ENCODE results near the gene RPL5. TPM values are rescaled to one million over a fixed set of nuclear protein-coding genes. Genes with fewer than 3 reads are reported as not detected.

The RPL5 gene
- total RNA-seq, 1 experiment from 2014 or later, result 3,707 TPM

DNA sequence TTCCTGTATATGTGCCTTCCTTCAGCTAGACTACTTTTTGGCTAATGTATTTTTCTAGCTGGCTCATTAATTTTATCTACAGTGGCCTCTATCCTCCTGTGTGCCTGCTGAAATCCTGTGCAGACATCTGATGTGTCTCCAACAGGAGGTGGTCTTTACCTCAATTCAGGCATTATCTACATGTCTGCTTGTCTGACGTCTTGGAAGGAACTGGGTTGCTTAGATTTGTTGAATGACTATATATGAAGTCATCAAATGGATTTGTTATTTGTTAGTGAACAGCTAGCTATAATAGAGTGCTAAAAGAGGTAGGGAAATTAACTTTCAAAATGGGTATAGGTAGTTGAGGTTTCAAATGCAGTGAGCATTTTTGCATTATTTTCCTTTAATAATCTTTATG lies 6.7 kb downstream of the RPL5 start:
- Histone ChIP-seq H3K4me1 (peaks cover 10% of the 10 kb centered on the region), H3K36me3 (peaks cover 100% of the 10 kb centered on the region), H3K27ac (no peak overlapping the region), H3K9me3 (replicated peaks) (no peaks in the 10 kb centered on the region), H3K4me3 (no peak overlapping the region), H3K27me3 (no peaks in the 10 kb centered on the region)
- DNase-seq, result no peak

DNA sequence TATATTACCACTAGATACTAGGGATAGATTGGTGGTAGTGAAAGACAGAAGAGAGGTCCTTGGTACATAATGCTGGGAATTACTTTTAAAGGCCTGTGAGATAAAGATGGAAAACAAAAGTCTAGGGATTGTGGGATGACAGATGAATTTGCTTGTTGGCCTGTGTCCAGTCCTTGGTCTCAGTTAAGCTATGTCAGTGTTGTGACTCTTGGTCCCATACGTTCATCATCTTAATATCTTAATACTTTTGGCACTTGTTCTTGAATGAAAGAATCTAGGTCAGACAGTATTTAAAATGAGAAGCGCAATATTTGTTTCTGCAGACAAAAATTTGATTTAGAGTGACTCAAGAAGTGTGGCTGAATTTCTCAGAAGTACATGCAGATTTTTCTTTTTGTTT lies 7.6 kb downstream of the RPL5 start:
- H3K27me3 ChIP-seq, result no peaks in the 10 kb centered on the region
- no peak overlapping the region for H3K27ac ChIP-seq
- H3K9me3 ChIP-seq (replicated peaks), result no peaks in the 10 kb centered on the region
- H3K36me3 ChIP-seq, result peaks cover 100% of the 10 kb centered on the region
- H3K4me1 ChIP-seq, result peaks cover 4% of the 10 kb centered on the region
- DNase-seq, result no peak
- no peak overlapping the region for H3K4me3 ChIP-seq

DNA sequence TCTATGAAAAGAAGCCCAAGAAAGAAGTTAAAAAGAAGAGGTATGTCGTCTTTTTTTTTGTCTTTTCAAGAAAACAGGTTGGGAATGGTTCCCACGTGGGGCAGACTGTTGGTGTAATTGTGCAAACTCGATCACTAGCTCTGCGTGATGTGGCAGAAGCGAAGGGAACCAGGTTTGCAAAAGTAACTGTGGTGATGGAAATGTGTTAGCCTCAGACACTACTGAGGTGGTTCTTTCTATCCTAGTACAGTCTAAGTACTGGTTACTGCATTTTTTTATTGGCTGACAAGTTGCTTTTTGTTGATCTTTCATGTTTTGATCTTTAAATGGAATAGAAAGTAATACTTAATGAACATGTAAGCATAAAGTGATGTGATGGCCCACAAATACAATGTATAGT lies 8.8 kb downstream of the RPL5 start:
- no peak for DNase-seq
- peaks cover 90% of the 10 kb centered on the region for H3K36me3 ChIP-seq
- H3K4me1 ChIP-seq, result no peaks in the 10 kb centered on the region; the same call in 1 of the 2 replicates
- no peak overlapping the region for H3K4me3 ChIP-seq
- no peak overlapping the region for H3K27ac ChIP-seq
- H3K9me3 ChIP-seq (replicated peaks), result no peaks in the 10 kb centered on the region
- no peaks in the 10 kb centered on the region for H3K27me3 ChIP-seq

DNA sequence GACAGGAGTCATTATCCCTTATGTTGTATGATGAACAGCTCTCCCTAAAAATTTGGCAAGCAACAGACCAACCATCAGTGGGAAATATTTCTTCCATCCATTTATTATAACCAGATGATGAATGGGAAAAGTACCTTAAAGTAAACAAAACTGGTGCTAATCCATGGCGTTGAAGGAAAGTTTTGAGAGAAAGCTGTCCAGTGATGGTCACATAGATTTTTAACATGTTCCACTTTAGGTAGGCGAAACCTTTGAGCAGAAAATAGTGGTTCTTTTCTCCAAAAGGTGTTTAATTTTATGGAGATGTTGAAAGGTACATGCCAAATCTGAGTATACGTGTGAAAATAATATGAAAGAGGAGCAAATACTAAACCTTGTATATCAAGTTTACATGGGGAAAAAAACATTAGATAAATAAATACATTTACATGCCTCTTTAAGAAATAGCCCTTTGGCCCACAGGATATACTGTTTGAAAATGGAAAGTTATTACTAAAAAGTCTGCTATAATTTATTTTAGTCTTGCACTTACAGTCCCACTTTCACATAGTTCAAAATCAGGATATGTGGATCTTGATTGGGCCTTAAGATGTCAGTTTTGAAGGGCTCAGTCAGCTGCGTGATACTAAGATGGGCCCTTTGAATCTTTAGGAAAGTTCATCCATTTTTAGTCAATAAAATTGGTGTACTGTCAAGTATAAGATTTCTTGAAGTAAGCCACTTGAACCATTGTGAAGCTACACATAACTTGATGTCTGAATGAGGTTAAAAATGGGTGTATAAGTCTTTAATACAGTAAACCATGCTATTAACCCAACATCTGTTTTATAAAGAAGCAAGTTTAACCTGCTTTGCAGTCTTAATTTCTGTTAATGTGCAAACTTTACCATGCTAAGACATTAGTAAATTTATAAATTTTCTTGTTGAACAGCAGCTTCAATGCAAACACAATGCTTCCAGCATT lies 10.5 kb downstream of the RPL5 start:
- Histone ChIP-seq H3K4me1 (no peaks in the 10 kb centered on the region), H3K9me3 (replicated peaks) (no peaks in the 10 kb centered on the region), H3K27ac (no peak overlapping the region), H3K27me3 (no peaks in the 10 kb centered on the region), H3K36me3 (peaks cover 73% of the 10 kb centered on the region), H3K4me3 (no peak overlapping the region)
- DNase-seq, result no peak

DNA sequence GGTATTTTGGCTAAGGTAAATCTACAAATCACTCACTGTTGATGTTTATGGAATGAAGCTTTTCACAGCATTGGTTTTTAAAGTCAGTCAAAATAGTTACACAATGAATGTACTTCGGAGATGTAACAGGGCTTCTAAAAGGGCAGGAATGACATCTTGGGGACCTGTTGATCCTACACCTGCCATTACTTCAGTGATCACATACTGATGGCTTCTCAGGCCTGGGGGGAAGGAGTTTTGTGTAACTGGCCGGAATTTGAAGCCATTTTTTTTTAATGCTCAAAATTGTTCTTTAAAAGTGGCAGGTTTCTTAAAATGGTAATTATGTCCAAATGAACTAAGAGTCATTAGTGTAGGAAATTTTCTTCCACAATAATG lies 11.2 kb downstream of the RPL5 start:
- Histone ChIP-seq H3K4me3 (no peak overlapping the region), H3K36me3 (peaks cover 66% of the 10 kb centered on the region), H3K27ac (no peak overlapping the region), H3K9me3 (replicated peaks) (no peaks in the 10 kb centered on the region), H3K27me3 (no peaks in the 10 kb centered on the region), H3K4me1 (no peaks in the 10 kb centered on the region)
- DNase-seq, result no peak

DNA sequence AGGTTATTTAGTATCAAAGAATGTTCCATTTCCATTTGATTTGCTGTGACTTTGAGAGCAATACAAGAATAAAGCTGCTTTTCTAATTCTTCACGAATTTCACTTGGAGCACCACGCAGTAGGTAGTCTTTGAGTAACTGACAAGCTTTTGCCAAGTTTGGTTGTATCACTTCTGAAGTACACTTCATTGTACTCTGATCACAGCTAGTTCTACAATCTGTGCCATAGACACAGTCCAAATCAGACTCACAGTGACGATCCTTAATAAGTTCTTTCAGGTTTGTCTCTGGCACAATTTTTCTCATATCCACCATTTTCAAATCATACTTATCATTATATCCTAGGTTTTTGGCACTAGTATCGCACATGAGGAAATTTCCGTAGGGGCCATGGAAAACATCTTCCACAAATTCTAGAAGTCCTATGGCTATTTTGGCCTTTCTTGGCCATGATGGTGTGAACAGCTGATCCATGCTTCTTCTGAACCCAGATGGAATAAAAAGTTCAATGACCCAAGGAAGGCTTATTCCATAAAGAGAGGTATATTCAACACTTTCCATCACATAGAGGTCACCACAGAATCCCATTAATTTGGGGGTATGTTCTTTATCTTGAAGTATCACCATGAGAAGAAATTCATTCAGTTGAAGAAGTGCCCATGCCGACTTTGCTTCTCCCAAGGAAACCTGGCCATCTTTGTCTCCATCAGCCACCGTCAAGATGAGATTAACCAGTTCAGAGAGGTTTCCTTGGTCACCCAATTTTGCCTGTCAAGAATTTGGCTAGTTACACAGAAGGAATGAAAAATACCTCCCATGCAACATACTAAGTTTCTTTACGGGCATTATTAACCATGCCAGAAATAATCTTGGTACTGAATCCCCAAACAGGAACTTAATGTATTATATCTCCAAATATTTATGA lies 11.9 kb downstream of the RPL5 start:
- DNase-seq, result no peak
- Histone ChIP-seq H3K27ac (no peak overlapping the region), H3K4me1 (no peaks in the 10 kb centered on the region), H3K27me3 (no peaks in the 10 kb centered on the region), H3K4me3 (no peak overlapping the region), H3K9me3 (replicated peaks) (no peaks in the 10 kb centered on the region), H3K36me3 (peaks cover 59% of the 10 kb centered on the region)

DNA sequence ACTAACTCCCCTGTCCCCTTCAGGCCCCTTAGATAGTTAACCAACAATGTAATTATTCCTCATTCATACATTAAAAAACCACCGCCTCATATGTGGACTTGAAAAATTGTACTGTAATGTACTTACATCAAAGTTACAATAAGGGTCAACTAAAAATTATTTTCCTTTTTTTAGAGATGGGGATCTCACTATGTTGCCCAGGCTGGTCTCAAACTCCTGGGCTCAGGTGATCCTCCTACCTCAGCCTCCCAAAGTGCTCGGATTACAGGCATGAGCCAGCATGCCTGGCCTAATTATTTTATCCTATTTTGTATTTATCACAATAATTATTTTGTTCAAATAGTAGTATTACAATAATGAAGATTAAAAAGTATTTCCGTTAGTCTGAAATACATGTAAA lies 12.6 kb downstream of the RPL5 start:
- Histone ChIP-seq H3K4me3 (no peak overlapping the region), H3K36me3 (peaks cover 52% of the 10 kb centered on the region), H3K4me1 (no peaks in the 10 kb centered on the region), H3K9me3 (replicated peaks) (no peaks in the 10 kb centered on the region), H3K27ac (no peak overlapping the region), H3K27me3 (no peaks in the 10 kb centered on the region)
- DNase-seq, result no peak

DNA sequence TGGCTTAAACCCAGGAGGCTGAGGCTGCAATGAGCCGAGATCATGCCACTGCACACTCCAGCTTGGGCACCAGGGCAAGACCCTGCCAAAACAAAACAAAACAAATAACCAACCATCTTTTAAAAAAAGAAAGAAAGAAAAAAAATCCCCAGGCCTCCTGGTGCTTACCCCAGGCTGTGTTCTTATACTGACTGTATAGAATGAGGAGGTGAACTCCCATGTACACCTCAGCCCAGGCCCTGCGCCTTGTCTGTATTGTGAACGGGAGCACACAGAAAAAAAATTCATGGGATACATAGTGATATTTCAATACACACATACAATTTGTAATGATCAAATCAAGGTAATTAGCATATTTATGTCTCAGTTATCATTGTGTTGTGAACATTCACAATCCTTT lies 14.1 kb downstream of the RPL5 start:
- Histone ChIP-seq H3K27me3 (no peaks in the 10 kb centered on the region), H3K4me1 (no peaks in the 10 kb centered on the region), H3K9me3 (replicated peaks) (no peaks in the 10 kb centered on the region), H3K4me3 (no peak overlapping the region), H3K36me3 (peaks cover 37% of the 10 kb centered on the region), H3K27ac (no peak overlapping the region)
- no peak for DNase-seq

DNA sequence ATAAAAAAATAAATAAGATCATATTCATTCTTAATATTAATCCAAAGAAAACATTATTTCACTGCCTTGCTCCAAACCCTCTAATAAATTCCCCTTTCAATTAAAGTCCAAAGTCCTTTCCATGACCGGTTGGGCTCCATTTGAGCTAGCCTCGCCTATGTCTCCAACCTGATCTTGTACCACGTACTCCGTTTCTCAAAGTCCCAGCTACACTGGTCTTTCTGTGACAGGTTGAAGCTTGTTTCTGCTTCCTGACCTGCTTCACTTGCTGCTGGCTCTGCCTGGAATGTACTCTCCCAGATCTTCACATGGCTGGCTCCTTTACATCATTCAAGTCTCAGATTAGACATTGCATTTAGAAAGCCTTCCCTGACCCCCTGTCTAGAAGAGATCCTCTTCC lies 16.4 kb downstream of the RPL5 start:
- DNase-seq, result no peak

DNA sequence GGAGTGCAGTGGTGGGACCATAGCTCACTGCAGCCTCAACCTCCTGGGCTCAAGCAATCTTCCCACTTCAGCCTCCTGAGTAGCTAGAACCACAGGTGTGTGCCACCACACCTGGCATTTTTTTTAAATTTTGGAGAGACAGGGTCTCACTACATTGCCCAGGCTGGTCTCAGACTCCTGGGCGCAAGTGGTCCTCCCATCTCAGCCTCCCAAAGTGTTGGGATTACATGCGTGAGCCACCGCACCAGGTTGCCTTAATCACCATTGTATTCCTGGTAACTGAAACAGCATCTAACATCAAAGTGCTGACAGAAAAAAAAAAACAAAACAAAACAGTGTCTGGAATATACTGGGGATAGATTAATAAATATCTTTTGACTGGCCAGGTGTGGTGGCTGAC lies 18.2 kb downstream of the RPL5 start:
- Histone ChIP-seq H3K27ac (no peak overlapping the region), H3K4me3 (no peak overlapping the region), H3K9me3 (replicated peaks) (no peaks in the 10 kb centered on the region), H3K4me1 (no peaks in the 10 kb centered on the region), H3K36me3 (no peaks in the 10 kb centered on the region), H3K27me3 (no peaks in the 10 kb centered on the region)
- no peak for DNase-seq

More for the DNA sequence above, 16.4 kb downstream of the RPL5 start:
- Histone ChIP-seq H3K27ac (no peak overlapping the region), H3K27me3 (no peaks in the 10 kb centered on the region), H3K9me3 (replicated peaks) (no peaks in the 10 kb centered on the region), H3K4me1 (no peaks in the 10 kb centered on the region), H3K36me3 (peaks cover 14% of the 10 kb centered on the region), H3K4me3 (no peak overlapping the region)

DNA sequence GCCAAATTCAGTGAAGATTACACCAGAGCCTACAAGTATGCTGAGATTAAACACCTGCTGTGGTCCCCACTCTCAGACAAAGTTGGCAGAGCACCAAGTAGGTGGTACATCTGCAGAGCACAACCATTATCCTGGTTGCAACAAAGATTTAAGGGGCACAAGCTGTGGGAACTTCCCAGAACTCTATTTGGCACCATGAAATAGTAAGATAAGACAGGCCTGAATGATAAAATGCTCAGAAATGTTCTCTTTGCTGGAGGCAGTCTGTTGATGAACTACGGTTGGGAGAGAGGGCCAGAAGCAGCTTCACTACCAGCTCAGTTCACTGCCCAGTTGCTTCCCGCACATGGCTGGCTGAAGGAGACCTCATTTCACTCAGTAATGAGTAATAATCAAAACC lies 19.9 kb downstream of the RPL5 start:
- Histone ChIP-seq H3K9me3 (replicated peaks) (no peaks in the 10 kb centered on the region), H3K27ac (no peak overlapping the region), H3K4me3 (no peak overlapping the region), H3K36me3 (no peaks in the 10 kb centered on the region), H3K4me1 (no peaks in the 10 kb centered on the region), H3K27me3 (no peaks in the 10 kb centered on the region)
- DNase-seq, result peak in 1 of 2 experiments; percentile 52

DNA sequence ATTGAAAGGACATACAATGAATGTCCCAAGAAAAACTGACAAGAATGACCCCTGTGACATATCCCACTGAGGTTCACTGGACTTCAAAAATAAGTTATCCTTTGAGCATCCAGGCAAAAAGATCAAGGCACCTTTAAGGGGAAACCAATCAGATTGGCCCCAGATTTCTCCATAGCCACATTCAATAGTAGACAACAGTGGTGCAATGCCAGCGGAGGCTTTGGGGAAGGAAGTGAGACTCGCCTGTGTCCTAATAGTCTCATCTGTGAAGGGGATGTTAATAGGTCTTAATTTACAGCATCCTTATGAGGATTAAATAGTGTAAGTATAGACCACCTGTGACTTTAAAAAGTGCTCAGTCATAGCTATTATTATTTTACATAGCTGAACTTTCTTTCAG lies 21.5 kb downstream of the RPL5 start:
- Histone ChIP-seq H3K27ac (no peak overlapping the region), H3K36me3 (no peaks in the 10 kb centered on the region), H3K4me1 (no peaks in the 10 kb centered on the region), H3K27me3 (no peaks in the 10 kb centered on the region), H3K9me3 (replicated peaks) (no peaks in the 10 kb centered on the region), H3K4me3 (no peak overlapping the region)
- DNase-seq, result no peak

DNA sequence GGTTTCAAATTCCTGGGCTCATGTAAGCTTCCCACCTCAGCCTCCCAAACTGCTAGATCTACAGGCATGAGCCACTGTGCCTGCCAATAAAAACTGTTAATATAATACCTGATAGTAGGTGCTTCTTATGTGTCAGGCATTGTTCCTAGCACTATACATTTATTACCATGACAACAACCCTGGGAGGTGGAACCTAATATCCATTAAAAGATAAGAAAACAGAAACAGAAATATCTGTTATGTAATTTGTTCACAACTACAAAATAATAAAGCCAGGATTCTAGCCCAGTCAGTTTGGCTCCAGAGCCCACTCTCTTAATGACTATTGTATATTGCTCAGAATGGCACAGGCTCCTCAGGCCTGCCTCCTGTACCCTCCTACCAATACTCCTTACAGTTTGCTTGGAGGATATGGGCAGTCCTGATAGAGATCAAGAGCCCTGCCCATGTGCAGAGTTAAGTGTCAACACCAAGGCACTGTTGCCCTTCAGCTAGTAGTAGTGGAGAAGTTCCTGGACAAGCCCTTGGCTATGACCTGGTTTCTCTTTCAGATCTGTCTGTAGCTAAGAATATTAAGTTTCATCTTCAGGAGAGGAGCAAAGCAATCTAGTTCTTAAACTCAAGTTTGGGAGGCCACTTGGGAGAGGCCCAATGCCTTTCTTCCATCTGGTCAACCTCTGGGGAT lies 22.4 kb downstream of the RPL5 start:
- no peak overlapping the region for H3K4me3 ChIP-seq
- H3K27ac ChIP-seq, result no peak overlapping the region
- 0 out of 2 replicates have a peak, but pooled peaks cover under 1% of the 10 kb centered on the region for H3K4me1 ChIP-seq
- DNase-seq, result no peak
- H3K9me3 ChIP-seq (replicated peaks), result no peaks in the 10 kb centered on the region
- no peaks in the 10 kb centered on the region for H3K27me3 ChIP-seq
- no peaks in the 10 kb centered on the region for H3K36me3 ChIP-seq

DNA sequence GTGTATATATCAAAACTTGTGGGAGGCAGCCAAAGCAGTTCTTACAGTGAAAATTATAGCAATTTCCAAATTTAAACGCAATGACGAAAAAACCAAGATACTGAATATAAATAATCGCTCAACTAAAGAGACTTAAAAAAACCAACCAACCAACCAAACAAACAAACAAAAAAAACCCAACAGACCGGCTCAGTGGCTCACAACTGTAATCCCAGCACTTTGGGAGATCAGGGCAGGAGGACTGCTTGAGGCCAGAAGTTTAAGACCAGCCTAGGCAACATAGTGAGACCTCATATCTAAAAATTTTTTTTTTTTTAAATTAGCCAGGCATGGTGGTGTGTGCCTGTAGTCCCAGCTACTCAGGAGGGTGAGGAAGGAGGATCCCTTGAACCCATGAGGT lies 23.4 kb downstream of the RPL5 start:
- no peak for DNase-seq
- Histone ChIP-seq H3K9me3 (replicated peaks) (no peaks in the 10 kb centered on the region), H3K4me1 (peaks cover 5% of the 10 kb centered on the region; the same call in 1 of the 2 replicates), H3K27me3 (no peaks in the 10 kb centered on the region), H3K27ac (no peak overlapping the region), H3K4me3 (no peak overlapping the region), H3K36me3 (no peaks in the 10 kb centered on the region)

Data from SJCRH30 (cell line).